Heart right ventricle (tissue), 16 donors: Measurements from ENCODE around the gene FGF5. TPM values are rescaled to one million over a fixed set of nuclear protein-coding genes. Genes with fewer than 3 reads are reported as not detected.

Experiments
- ATAC-seq, 8 donors: fragments of 200-7000 bp; cut with Tn5 transposase; one replicate each; pipeline ENCODE4 v1.9.1; 2020; ENCODE audit warnings: mild to moderate bottlenecking in 8 of 8, moderate library complexity in 8 of 8, moderate number of reproducible peaks in 1 of 8
- DNase-seq, 2 donors: peaks; one replicate each; pipeline ENCODE4 v3.0.0-alpha.2; 2020
- H3K27ac ChIP-seq, 10 donors: fragments of 200-600 bp; sonication (generic) in 2 of 10; one replicate each; pipeline versions ENCODE4 v1.5.0 to v1.8.0; 2020 to 2022; ENCODE audit warnings: mild to moderate bottlenecking in 3 of 10
- H3K27me3 ChIP-seq, 7 donors: fragments of 200-600 bp; one replicate each; pipeline ENCODE4 v1.8.0; 2021 to 2022; ENCODE audit warnings: mild to moderate bottlenecking in 2 of 7
- H3K36me3 ChIP-seq, 9 donors: fragments of 200-600 bp; sonication (generic) in 1 of 9; one replicate each; pipeline versions ENCODE4 v1.5.0 to v1.8.0; 2020 to 2022; ENCODE audit warnings: mild to moderate bottlenecking in 2 of 9
- H3K4me1 ChIP-seq, 9 donors: fragments of 200-600 bp; sonication (generic) in 1 of 9; one replicate each; pipeline versions ENCODE4 v1.5.0 to v1.8.0; 2020 to 2022; ENCODE audit warnings: mild to moderate bottlenecking in 4 of 9
- H3K4me3 ChIP-seq, 10 donors: fragments of 200-600 bp; sonication (generic) in 2 of 10; one replicate each; pipeline versions ENCODE4 v1.5.0 to v1.8.0; 2020 to 2022; ENCODE audit warnings: mild to moderate bottlenecking in 7 of 10, moderate library complexity in 2 of 10
- H3K9me3 ChIP-seq, 11 donors: fragments of 200-600 bp in 10 of 11; sonication (generic) in 2 of 11; one replicate each; pipeline versions ENCODE4 v1.5.0 to v1.8.0; 2013 to 2022; ENCODE audit warnings: mild to moderate bottlenecking in 2 of 11, control low read depth in 1 of 11, moderate library complexity in 1 of 11
- CTCF ChIP-seq, 9 donors: fragments of 200-600 bp; sonication (generic) in 2 of 9; IDR thresholded peaks; one replicate each; pipeline versions ENCODE4 v1.5.0 to v1.8.0; 2021 to 2022; ENCODE audit warnings: antibody characterized with exemption in 9 of 9, mild to moderate bottlenecking in 5 of 9, moderate library complexity in 1 of 9
- WGBS, 2 donors: extraction: QIAGEN DNeasy Blood & Tissue Kit; methylation state at CpG; one replicate each; pipeline ENCODE4 v1.1.7; 2013; ENCODE audit warnings: inconsistent platforms in 1 of 2; 5-methylcytosine and 5-hydroxymethylcytosine counted together
- intact Hi-C, 10 donors: fragments of 100-400 bp; cut with DNase I; formaldehyde crosslinking; loops; one replicate each; pipeline versions ENCODE4 v1.11.1 to v1.14.2; 2022
- polyA plus RNA-seq, 2 donors: library from polyadenylated mRNA; stranded (reverse); fragments of 200-250 nt; gene quantifications; one replicate each; pipeline ENCODE4 v1.2.3, GENCODE V29; 2013
- total RNA-seq, 10 donors: library from RNA; stranded (reverse); fragmentation: NEBNext Ultra II Directional in 3 of 10; extraction: Animal tissue kit (Norgen Biotek cat#: 25700) in 3 of 10; gene quantifications; one replicate each; pipeline versions ENCODE4 v1.2.1 to v1.2.4, GENCODE V29; 2021 to 2023
- donor health status: Arrhythmogenic right ventricular cardiomyopathy.
- donor health status: ischemic (EF 13 %, LVEDD 7.1; RV severe dilation, severe dysfunction).
- donor health status: healthy with polysubstance abuse.
- donor health status: DM: no; HTN: yes; CAD: no.
- donor health status: DM: no; HTN: no; CAD: no.
- donor health status: ischemic (EF 25% LVEDD 6.9; RV normal size, moderate dysfunction).
- donor health status: ischemic (EF 25% LVEDD 5.7; RV mildly dilated, moderate dysfunction).
- donor health status: healthy.
- donor health status: DM: yes; HTN: yes; CAD: no.
- donor health status: Ischemic cardiomyopathy.
- donor health status: ischemic (EF 35%, LVEDD 5.7; RV mildly dilated, moderate dysfunction).
- donor health status: nonischemic (EF 11% LVEDD 7.7; RV severe dilation, severe dysfunction).
- donor health status: DM: yes; HTN: yes; CAD: no.
- donor health status: PGD.
- donor health status: ischemic (EF 29% LVEDD 5.4; RV normal size, mild dysfunction).
- donor health status: nonischemic (EF 23%, LVEDD 6.1; RV moderate dilation, normal function).

Gene FGF5
- total and polyA plus RNA-seq, 12 donors, result 0.05 to 1.0 (median 0.51) TPM; not detected in 3

GRCh38 chr4:80307183-80307735 is 40.8 kb downstream of the FGF5 start:
- no peak for DNase-seq
- Histone ChIP-seq H3K27me3 (peaks cover 0 to 14% (median 5%) of the 10 kb centered on the region in 7 donors), H3K9me3 (no peaks in the 10 kb centered on the region), H3K27ac (no peak overlapping the region), H3K4me1 (no peaks in the 10 kb centered on the region), H3K4me3 (no peak overlapping the region), H3K36me3 (no peaks in the 10 kb centered on the region)
- intact Hi-C loops, result no loop called here
- TF ChIP-seq CTCF (IDR thresholded peaks at IDR 0.05), result no peak
- peak in 1 of 8 donors; percentile 25 for ATAC-seq
- WGBS, 2 donors, result 22 to 32% methylated on average over 1 of the region's 1 CpG

GRCh38 chr4:80307774-80308465 is 41.5 kb downstream of the FGF5 start:
- WGBS, 2 donors, result 30 to 36% methylated on average over 10 of the region's 10 CpGs
- intact Hi-C loops, result no loop called here
- Histone ChIP-seq H3K27ac (no peak overlapping the region), H3K9me3 (no peaks in the 10 kb centered on the region), H3K4me3 (no peak overlapping the region), H3K27me3 (peaks cover 0 to 14% (median 5%) of the 10 kb centered on the region in 7 donors), H3K36me3 (no peaks in the 10 kb centered on the region), H3K4me1 (no peaks in the 10 kb centered on the region)
- ATAC-seq (no peak), DNase-seq (no peak)
- no peak for TF ChIP-seq CTCF (IDR thresholded peaks at IDR 0.05)

- no peak overlapping the region for H3K4me3 ChIP-seq
- no peak for ATAC-seq
- intact Hi-C loops, result no loop called here
- DNase-seq, result no peak
- 47 to 54% methylated on average over 4 of the region's 4 CpGs for WGBS, 2 donors
- peaks cover 0 to 14% (median 5%) of the 10 kb centered on the region in 7 donors for H3K27me3 ChIP-seq
- no peak overlapping the region for H3K27ac ChIP-seq
- H3K36me3 ChIP-seq, result no peaks in the 10 kb centered on the region
- no peak for TF ChIP-seq CTCF (IDR thresholded peaks at IDR 0.05)
- H3K9me3 ChIP-seq, result no peaks in the 10 kb centered on the region
- H3K4me1 ChIP-seq, result no peaks in the 10 kb centered on the region
Measured at GRCh38 chr4:80308466-80308822, 42.0 kb downstream of the FGF5 start.

GRCh38 chr4:80309294-80310004 is 43.0 kb downstream of the FGF5 start:
- 70% methylated on average over 5 of the region's 5 CpGs for WGBS, 2 donors
- Histone ChIP-seq H3K27ac (no peak overlapping the region), H3K36me3 (no peaks in the 10 kb centered on the region), H3K4me3 (no peak overlapping the region), H3K4me1 (no peaks in the 10 kb centered on the region), H3K9me3 (no peaks in the 10 kb centered on the region), H3K27me3 (peaks cover 0 to 14% (median 5%) of the 10 kb centered on the region in 7 donors)
- no peak for TF ChIP-seq CTCF (IDR thresholded peaks at IDR 0.05)
- intact Hi-C loops, result no loop called here
- DNase-seq (no peak), ATAC-seq (no peak)
